Smooth muscle cell of the brain vasculature (primary cell): Measurements from ENCODE around the gene APOBEC4.

Experiments used
- DNase-seq: peaks from one replicate; pipeline ENCODE4 v3.0.0-alpha.2; 2012; ENCODE audit warnings: low read depth, low spot score

The APOBEC4 gene

GRCh38 chr1:183675381-183675780 lies 22.3 kb upstream of the APOBEC4 start:
- DNase-seq = no peak

GRCh38 chr1:183674886-183675285 lies 21.8 kb upstream of the APOBEC4 start:
- DNase-seq = no peak

GRCh38 chr1:183674339-183674738 lies 21.2 kb upstream of the APOBEC4 start:
- no peak for DNase-seq

GRCh38 chr1:183673605-183674323 lies 20.6 kb upstream of the APOBEC4 start:
- DNase-seq = no peak

GRCh38 chr1:183670169-183670568 lies 17.1 kb upstream of the APOBEC4 start:
- DNase-seq = no peak

GRCh38 chr1:183656355-183656754 lies 3.2 kb upstream of the APOBEC4 start:
- no peak for DNase-seq

- peak; percentile 62 for DNase-seq
Measured at GRCh38 chr1:183655562-183656075, 2.5 kb upstream of the APOBEC4 start.

GRCh38 chr1:183654706-183655105 lies 1.6 kb upstream of the APOBEC4 start:
- no peak for DNase-seq

- DNase-seq = no peak
Measured at GRCh38 chr1:183653876-183654451, 848 bp upstream of the APOBEC4 start.

GRCh38 chr1:183653462-183653794 lies 312 bp upstream of the APOBEC4 start:
- no peak for DNase-seq

GRCh38 chr1:183652107-183652506 lies 1.0 kb downstream of the APOBEC4 start:
- no peak for DNase-seq

- DNase-seq = no peak
Measured at GRCh38 chr1:183651612-183652011, 1.5 kb downstream of the APOBEC4 start.

- peak; percentile 50 for DNase-seq
Measured at GRCh38 chr1:183648042-183648441, 5.1 kb downstream of the APOBEC4 start.

GRCh38 chr1:183646776-183647175 lies 6.3 kb downstream of the APOBEC4 start:
- DNase-seq = no peak

GRCh38 chr1:183645531-183645930 lies 7.6 kb downstream of the APOBEC4 start:
- DNase-seq = no peak

GRCh38 chr1:183642166-183642565 lies 10.9 kb downstream of the APOBEC4 start:
- no peak for DNase-seq

GRCh38 chr1:183640193-183640592 lies 12.9 kb downstream of the APOBEC4 start:
- no peak for DNase-seq

- DNase-seq = no peak
Measured at GRCh38 chr1:183638649-183639387, 14.3 kb downstream of the APOBEC4 start.

GRCh38 chr1:183636783-183637182 lies 16.3 kb downstream of the APOBEC4 start:
- DNase-seq = no peak

GRCh38 chr1:183636334-183636682 lies 16.8 kb downstream of the APOBEC4 start:
- DNase-seq = no peak

- peak; percentile 97 for DNase-seq
Measured at GRCh38 chr1:183635606-183636333, 17.3 kb downstream of the APOBEC4 start, which contains the start of gene ARPC5. Gene ARPC5 (minus strand): TSS chr1:183635783. CDS start chr1:183635659, 124 bp downstream.

- DNase-seq = no peak
Measured at GRCh38 chr1:183635099-183635605, 18.0 kb downstream of the APOBEC4 start.
